Hematopoietic multipotent progenitor cell (in vitro differentiated cells): ENCODE results near the gene DLG5. TPM values are rescaled to one million over a fixed set of nuclear protein-coding genes. Genes with fewer than 3 reads are reported as not detected.
A peak's percentile ranks its signal among the peaks of the same experiment; 100 is the strongest.
"Not testable (repeated sequence)": the region's sequence is repeated elsewhere in the genome, so short reads cannot be mapped to it uniquely, and the experiment has no call there.

Source experiments
- DNase-seq, 3 donors: peaks; one replicate each; pipeline ENCODE4 v3.0.0-alpha.2; 2011 to 2015; ENCODE audit warnings: low read depth in 2 of 3, low spot score in 2 of 3
- total RNA-seq: library from RNA; depleted of rRNA; stranded (reverse); fragments of >200 nt; gene quantifications from one replicate; pipeline ENCODE4 v1.2.3, GENCODE V29; 2012

Gene DLG5
- total RNA-seq, 1 donor, result 9.2 TPM

DNA sequence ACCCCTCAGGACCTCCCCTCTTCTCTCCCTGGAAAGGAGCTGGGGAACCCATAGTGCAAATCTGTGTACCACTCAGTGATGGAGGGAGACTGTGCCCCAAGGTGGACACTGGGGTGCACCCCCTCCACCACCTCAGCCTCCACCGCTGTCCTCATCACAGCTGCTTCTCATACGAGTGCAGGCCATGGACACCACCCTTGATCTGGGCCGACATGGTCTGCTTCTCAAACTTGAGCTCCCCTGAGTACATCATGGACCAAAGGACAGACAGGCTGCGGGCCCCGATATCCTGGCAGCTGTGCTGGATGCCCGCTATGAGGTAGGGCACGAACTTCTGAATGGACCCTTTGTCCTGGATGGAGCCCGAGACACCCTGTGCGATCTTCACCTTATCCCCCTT lies 146.4 kb downstream of the DLG5 start:
- no peak for DNase-seq

- DNase-seq, result no peak
Measured at GRCh38 chr10:77776487-77776886, 150.1 kb downstream of the DLG5 start.

GRCh38 chr10:77774940-77775391 lies 151.6 kb downstream of the DLG5 start:
- no peak for DNase-seq

- no peak for DNase-seq
Measured at GRCh38 chr10:77773631-77774426, 152.7 kb downstream of the DLG5 start.

GRCh38 chr10:77772852-77773600 lies 153.5 kb downstream of the DLG5 start:
- DNase-seq, result not testable (repeated sequence)

GRCh38 chr10:77771851-77772250 lies 154.7 kb downstream of the DLG5 start:
- DNase-seq, result no peak

GRCh38 chr10:77771450-77771849 lies 155.1 kb downstream of the DLG5 start:
- no peak for DNase-seq

- no peak for DNase-seq
Measured at GRCh38 chr10:77770868-77771175, 155.7 kb downstream of the DLG5 start.

GRCh38 chr10:77770081-77770867 lies 156.3 kb downstream of the DLG5 start:
- DNase-seq, result no peak

DNA sequence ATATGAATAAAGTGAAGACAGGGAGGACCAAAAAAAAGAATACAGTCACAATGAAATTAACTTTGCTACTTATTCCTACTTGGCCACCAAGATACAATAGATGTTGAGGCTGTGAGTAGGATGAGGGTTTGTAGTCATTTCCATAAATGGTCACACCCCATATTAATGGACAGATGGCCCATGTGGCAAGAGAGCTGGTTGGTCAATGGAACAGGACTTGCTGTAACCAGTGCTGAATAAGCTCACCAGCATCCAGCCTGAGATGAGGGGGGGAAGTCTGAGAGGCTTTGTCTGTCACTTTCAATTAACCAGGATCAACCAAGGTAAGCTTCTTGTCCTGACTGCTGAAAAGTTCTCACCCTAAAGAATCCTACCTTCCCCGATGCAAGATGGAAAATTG lies 158.5 kb downstream of the DLG5 start:
- no peak for DNase-seq

GRCh38 chr10:77763453-77764430 lies 162.8 kb downstream of the DLG5 start:
- DNase-seq, result no peak

DNA sequence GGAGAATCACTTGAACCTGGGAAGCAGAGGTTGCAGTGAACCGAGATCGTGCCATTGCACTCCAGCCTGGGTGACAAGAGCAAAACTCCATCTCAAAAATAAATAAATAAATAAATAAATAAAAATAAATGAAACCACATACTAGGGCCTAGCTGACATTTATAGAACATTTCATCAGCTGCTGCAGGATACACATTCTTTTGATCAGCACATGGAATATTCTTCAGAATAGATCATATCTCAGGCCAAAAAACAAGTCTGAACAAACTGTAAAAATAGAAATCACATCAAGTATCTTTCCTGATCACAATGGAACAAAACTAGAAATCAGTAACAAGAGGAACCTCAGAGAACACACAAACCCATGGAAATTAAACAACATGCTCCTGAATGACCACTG lies 168.1 kb downstream of the DLG5 start:
- DNase-seq, result not testable (repeated sequence)

- peak in 2 of 3 donors; percentile 14 to 42 for DNase-seq
Measured at GRCh38 chr10:77756319-77757232, 170.0 kb downstream of the DLG5 start.

GRCh38 chr10:77746047-77746707 lies 180.4 kb downstream of the DLG5 start:
- no peak for DNase-seq

DNA sequence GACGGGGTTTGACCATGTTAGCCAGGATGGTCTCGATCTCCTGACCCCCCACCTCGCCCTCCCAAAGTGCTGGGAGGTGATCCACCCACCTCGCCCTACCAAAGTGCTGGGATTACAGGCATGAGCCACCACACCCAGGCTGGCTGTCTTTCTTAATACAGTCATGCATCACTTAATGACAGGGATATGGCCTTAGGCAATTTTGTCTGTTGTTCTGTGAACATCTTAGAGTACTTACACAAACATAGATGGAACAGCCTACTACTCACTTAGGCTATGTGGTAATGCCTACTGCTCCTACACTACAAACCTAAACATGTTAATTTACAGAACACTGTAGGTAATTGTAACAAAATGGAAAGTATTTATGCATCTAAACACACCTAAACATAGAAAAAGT lies 182.3 kb downstream of the DLG5 start:
- DNase-seq, result no peak

GRCh38 chr10:77742172-77742571 lies 184.4 kb downstream of the DLG5 start:
- no peak for DNase-seq

DNA sequence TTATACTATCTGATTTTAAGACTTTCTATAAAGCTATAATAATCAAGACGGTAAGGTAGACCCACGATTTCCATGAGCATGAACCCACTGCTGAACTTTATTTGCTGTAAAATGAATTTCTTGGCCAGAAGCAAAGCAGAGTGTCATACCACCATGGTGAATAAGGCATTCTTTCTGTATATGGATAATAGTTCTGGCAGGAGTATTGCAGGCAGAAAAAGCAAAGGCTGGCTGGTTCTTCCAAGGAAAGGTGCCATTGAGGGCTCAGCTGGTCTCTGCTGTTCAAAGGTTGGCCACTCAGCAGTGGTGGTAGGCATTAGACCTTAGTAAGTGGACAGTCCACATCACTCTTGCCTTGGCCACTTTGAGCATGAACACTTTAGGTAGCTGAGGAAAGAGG lies 184.8 kb downstream of the DLG5 start:
- DNase-seq, result no peak
